Panc1 (cell line): ENCODE data around the gene SPATA6L. TPM values are rescaled to one million over a fixed set of nuclear protein-coding genes. Genes with fewer than 3 reads are reported as not detected.

Experiments
- ATAC-seq: fragments of 200-7000 bp; cut with Tn5 transposase; 2 replicates; pipeline ENCODE4 v1.9.1; 2020; ENCODE audit warnings: mild to moderate bottlenecking, moderate library complexity
- BruUV-seq: library from RNA; stranded (reverse); fragments of 400-500 nt; replicated peaks from 2 replicates; lab custom pipeline; 2021; lab: Mats Ljungman, UMichigan
- CTCF ChIA-PET: fragments of 300-600 bp; sonication (Branson Sonifier 250); formaldehyde crosslinking; loops from one replicate; lab custom pipeline; 2022; ENCODE audit warnings: antibody characterized with exemption; lab: Charles Lee
- POLR2A ChIA-PET: fragments of 300-600 bp; sonication (Branson Sonifier 250); formaldehyde crosslinking; loops from one replicate; lab custom pipeline; 2022; ENCODE audit warnings: antibody characterized with exemption; lab: Charles Lee
- DNase-seq: peaks from one replicate; pipeline ENCODE4 v3.0.0-alpha.2; 2010; ENCODE audit warnings: low read depth, low spot score
- H3K27ac ChIP-seq: 2 replicates; pipeline ENCODE4 v1.5.1; 2011; ENCODE audit warnings: mild to moderate bottlenecking, low read length, inconsistent platforms
- H3K27me3 ChIP-seq: fragments of 200-500 bp; sonication (Bioruptor generic); 2 replicates; pipeline ENCODE4 v1.6.0; 2014; ENCODE audit warnings: low read length, inconsistent platforms; ENCODE audit not compliant: control insufficient read depth, insufficient read depth
- H3K36me3 ChIP-seq: fragments of 200-500 bp; sonication (Bioruptor generic); 2 replicates; pipeline ENCODE4 v1.5.1; 2014; ENCODE audit warnings: inconsistent platforms, mild to moderate bottlenecking, low read length, moderate library complexity; ENCODE audit not compliant: control insufficient read depth, insufficient read depth
- H3K4me1 ChIP-seq: 2 replicates; pipeline ENCODE4 v1.5.1; 2011; ENCODE audit warnings: inconsistent platforms, mild to moderate bottlenecking, low read length, moderate library complexity; ENCODE audit not compliant: control insufficient read depth, insufficient read depth
- H3K4me3 ChIP-seq, 2 experiments: 2 replicates each; pipeline ENCODE4 v1.5.1; 2011 to 2012; ENCODE audit warnings: low read depth in 2 of 2, low read length in 2 of 2, mild to moderate bottlenecking in 2 of 2, inconsistent platforms in 1 of 2, moderate library complexity in 1 of 2
- H3K9me3 ChIP-seq: fragments of 200-500 bp; sonication (Bioruptor generic); 2 replicates; pipeline ENCODE4 v1.5.1; 2014; ENCODE audit warnings: low read depth, mild to moderate bottlenecking, inconsistent platforms, low read length, moderate library complexity; ENCODE audit not compliant: control insufficient read depth, insufficient read depth
- CTCF ChIP-seq: fragments of 450-650 bp; IDR thresholded peaks from 2 replicates; pipeline ENCODE4 v1.5.1; 2017; ENCODE audit warnings: mild to moderate bottlenecking
- POLR2AphosphoS5 ChIP-seq: IDR thresholded peaks from 2 replicates; pipeline ENCODE4 v1.6.1; 2012; ENCODE audit warnings: mild to moderate bottlenecking, low read depth, low read length, moderate library complexity
- REST ChIP-seq, 2 experiments: IDR thresholded peaks; 2 replicates each; pipeline ENCODE4 v1.6.1; 2011 to 2012; ENCODE audit warnings: low read depth in 2 of 2, control low read depth in 1 of 2, low read length in 1 of 2, mild to moderate bottlenecking in 1 of 2, moderate library complexity in 1 of 2; ENCODE audit not compliant: insufficient read depth in 1 of 2
- SIN3A ChIP-seq: IDR thresholded peaks from 2 replicates; pipeline ENCODE4 v1.6.1; 2012; ENCODE audit warnings: low read depth, mild to moderate bottlenecking, low read length, moderate library complexity, borderline replicate concordance; ENCODE audit not compliant: insufficient read depth
- TCF7L2 ChIP-seq: IDR thresholded peaks from 2 replicates; pipeline ENCODE4 v1.6.1; 2011; ENCODE audit warnings: mild to moderate bottlenecking, low read depth, low read length, inconsistent platforms
- in situ Hi-C: cut with HindIII; loops from 2 replicates; pipeline ENCODE4 v1.10.0; 2016; ENCODE audit warnings: low sequenced_read_pairs, low pct_unique_long_range_greater_than_20kb
- intact Hi-C: fragments of 100-400 bp; cut with micrococcal nuclease; formaldehyde crosslinking; loops from one replicate; pipeline ENCODE4 v1.10.0; 2022; ENCODE audit not compliant: unreplicated experiment
- total RNA-seq: library from RNA; stranded (reverse); gene quantifications from one replicate; pipeline ENCODE4 v1.2.1, GENCODE V29; 2021; ENCODE audit not compliant: unreplicated experiment

Gene SPATA6L
- total RNA-seq, 1 experiment from 2014 or later = 0.13 TPM

- ATAC-seq (no peak), DNase-seq (no peak)
- Histone ChIP-seq H3K27me3 (no peaks in the 10 kb centered on the region), H3K27ac (no peak overlapping the region), H3K4me3 (no peak overlapping the region), H3K9me3 (no peaks in the 10 kb centered on the region), H3K4me1 (no peaks in the 10 kb centered on the region), H3K36me3 (no peaks in the 10 kb centered on the region)
- ChIA-PET POLR2A (no interaction called here), CTCF (no interaction called here)
- in situ Hi-C loops = no loop called here
- no peak for TF ChIP-seq POLR2AphosphoS5
- no TSS peak for BruUV-seq
- intact Hi-C loops = no loop called here
Observed at GRCh38 chr9:4603830-4604229, 62.5 kb downstream of the SPATA6L start.

- in situ Hi-C loops (no loop called here), intact Hi-C loops (no loop called here)
- ChIA-PET POLR2A (no interaction called here), CTCF (no interaction called here)
- ATAC-seq (no peak), DNase-seq (no peak)
- no peaks in the 10 kb centered on the region for H3K27me3 ChIP-seq
- H3K27ac ChIP-seq = no peak overlapping the region
- no peak overlapping the region for H3K4me3 ChIP-seq
- TF ChIP-seq TCF7L2 (no peak), CTCF (no peak), REST (IDR thresholded peaks at IDR 0.05; ENCODE audit: insufficient read depth in 1 of 2, low read depth in 2 of 2, low read length in 1 of 2) (no peak), SIN3A (no peak), POLR2AphosphoS5 (no peak)
- no TSS peak for BruUV-seq
- H3K9me3 ChIP-seq = no peaks in the 10 kb centered on the region
- H3K36me3 ChIP-seq = no peaks in the 10 kb centered on the region
- H3K4me1 ChIP-seq = no peaks in the 10 kb centered on the region
Observed at GRCh38 chr9:4600368-4600767, 65.9 kb downstream of the SPATA6L start.

GRCh38 chr9:4596165-4596922 is 69.9 kb downstream of the SPATA6L start:
- Histone ChIP-seq H3K27ac (no peak overlapping the region), H3K4me3 (no peak overlapping the region), H3K4me1 (no peaks in the 10 kb centered on the region), H3K9me3 (no peaks in the 10 kb centered on the region), H3K27me3 (no peaks in the 10 kb centered on the region), H3K36me3 (no peaks in the 10 kb centered on the region)
- in situ Hi-C loops = no loop called here
- BruUV-seq = no TSS peak
- DNase-seq (no peak), ATAC-seq (no peak)
- intact Hi-C loops = no loop called here
- ChIA-PET POLR2A (no interaction called here), CTCF (no interaction called here)
- TF ChIP-seq TCF7L2 (no peak), REST (IDR thresholded peaks at IDR 0.05; ENCODE audit: insufficient read depth in 1 of 2, low read depth in 2 of 2, low read length in 1 of 2) (no peak), SIN3A (no peak), CTCF (no peak), POLR2AphosphoS5 (no peak)
